ENCODE results near the gene MBNL2.

DNA sequence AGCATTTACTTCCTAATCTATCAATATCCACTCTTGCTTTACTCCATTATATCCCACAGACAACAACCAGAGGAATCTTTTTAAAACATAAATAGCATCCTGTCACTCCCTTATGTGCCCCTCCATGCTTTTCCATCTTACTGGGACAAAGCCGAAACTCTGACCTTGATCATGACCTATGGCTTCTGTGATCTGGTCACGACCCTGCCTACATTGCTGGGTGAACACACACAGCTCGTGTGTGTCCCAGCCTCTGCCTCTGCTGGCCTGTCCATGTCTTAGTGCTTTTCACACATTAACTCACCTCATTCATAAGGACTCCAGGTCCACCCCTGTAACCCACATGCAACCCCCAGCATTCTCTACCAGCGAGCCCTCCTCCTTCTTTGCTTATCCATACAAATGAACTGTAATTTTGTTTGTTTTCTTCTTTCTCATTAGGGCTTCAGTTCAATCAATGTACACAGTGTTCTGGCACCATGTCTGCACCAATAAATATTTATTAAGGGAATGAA is 115.9 kb downstream of the MBNL2 start:
- TF ChIP-seq, protein P1, sequence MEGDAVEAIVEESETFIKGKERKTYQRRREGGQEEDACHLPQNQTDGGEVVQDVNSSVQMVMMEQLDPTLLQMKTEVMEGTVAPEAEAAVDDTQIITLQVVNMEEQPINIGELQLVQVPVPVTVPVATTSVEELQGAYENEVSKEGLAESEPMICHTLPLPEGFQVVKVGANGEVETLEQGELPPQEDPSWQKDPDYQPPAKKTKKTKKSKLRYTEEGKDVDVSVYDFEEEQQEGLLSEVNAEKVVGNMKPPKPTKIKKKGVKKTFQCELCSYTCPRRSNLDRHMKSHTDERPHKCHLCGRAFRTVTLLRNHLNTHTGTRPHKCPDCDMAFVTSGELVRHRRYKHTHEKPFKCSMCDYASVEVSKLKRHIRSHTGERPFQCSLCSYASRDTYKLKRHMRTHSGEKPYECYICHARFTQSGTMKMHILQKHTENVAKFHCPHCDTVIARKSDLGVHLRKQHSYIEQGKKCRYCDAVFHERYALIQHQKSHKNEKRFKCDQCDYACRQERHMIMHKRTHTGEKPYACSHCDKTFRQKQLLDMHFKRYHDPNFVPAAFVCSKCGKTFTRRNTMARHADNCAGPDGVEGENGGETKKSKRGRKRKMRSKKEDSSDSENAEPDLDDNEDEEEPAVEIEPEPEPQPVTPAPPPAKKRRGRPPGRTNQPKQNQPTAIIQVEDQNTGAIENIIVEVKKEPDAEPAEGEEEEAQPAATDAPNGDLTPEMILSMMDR (IDR thresholded peaks at IDR 0.05), result no peak
- TF ChIP-seq, protein P2, sequence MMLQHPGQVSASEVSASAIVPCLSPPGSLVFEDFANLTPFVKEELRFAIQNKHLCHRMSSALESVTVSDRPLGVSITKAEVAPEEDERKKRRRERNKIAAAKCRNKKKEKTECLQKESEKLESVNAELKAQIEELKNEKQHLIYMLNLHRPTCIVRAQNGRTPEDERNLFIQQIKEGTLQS (CRISPR knock-in tag; conservative IDR thresholded peaks at IDR 0.05), result no peak
- no peak for TF ChIP-seq ZNF263 (CRISPR knock-in tag; IDR thresholded peaks at IDR 0.05; ENCODE audit: low read depth)
- no peak for TF ChIP-seq CREB1 (CRISPR knock-in tag; IDR thresholded peaks at IDR 0.05)
- TF ChIP-seq IRF2 (CRISPR knock-in tag; IDR thresholded peaks at IDR 0.05; ENCODE audit: borderline replicate concordance, low read depth), result no peak
- TF ChIP-seq ETV6 (CRISPR knock-in tag; IDR thresholded peaks at IDR 0.05), result no peak
- TF ChIP-seq, protein P3, sequence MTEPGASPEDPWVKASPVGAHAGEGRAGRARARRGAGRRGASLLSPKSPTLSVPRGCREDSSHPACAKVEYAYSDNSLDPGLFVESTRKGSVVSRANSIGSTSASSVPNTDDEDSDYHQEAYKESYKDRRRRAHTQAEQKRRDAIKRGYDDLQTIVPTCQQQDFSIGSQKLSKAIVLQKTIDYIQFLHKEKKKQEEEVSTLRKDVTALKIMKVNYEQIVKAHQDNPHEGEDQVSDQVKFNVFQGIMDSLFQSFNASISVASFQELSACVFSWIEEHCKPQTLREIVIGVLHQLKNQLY (CRISPR knock-in tag; IDR thresholded peaks at IDR 0.05), result no peak
- TF ChIP-seq, protein P4, sequence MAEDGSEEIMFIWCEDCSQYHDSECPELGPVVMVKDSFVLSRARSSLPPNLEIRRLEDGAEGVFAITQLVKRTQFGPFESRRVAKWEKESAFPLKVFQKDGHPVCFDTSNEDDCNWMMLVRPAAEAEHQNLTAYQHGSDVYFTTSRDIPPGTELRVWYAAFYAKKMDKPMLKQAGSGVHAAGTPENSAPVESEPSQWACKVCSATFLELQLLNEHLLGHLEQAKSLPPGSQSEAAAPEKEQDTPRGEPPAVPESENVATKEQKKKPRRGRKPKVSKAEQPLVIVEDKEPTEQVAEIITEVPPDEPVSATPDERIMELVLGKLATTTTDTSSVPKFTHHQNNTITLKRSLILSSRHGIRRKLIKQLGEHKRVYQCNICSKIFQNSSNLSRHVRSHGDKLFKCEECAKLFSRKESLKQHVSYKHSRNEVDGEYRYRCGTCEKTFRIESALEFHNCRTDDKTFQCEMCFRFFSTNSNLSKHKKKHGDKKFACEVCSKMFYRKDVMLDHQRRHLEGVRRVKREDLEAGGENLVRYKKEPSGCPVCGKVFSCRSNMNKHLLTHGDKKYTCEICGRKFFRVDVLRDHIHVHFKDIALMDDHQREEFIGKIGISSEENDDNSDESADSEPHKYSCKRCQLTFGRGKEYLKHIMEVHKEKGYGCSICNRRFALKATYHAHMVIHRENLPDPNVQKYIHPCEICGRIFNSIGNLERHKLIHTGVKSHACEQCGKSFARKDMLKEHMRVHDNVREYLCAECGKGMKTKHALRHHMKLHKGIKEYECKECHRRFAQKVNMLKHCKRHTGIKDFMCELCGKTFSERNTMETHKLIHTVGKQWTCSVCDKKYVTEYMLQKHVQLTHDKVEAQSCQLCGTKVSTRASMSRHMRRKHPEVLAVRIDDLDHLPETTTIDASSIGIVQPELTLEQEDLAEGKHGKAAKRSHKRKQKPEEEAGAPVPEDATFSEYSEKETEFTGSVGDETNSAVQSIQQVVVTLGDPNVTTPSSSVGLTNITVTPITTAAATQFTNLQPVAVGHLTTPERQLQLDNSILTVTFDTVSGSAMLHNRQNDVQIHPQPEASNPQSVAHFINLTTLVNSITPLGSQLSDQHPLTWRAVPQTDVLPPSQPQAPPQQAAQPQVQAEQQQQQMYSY (CRISPR knock-in tag; IDR thresholded peaks at IDR 0.05), result no peak
- TF ChIP-seq, protein P5, sequence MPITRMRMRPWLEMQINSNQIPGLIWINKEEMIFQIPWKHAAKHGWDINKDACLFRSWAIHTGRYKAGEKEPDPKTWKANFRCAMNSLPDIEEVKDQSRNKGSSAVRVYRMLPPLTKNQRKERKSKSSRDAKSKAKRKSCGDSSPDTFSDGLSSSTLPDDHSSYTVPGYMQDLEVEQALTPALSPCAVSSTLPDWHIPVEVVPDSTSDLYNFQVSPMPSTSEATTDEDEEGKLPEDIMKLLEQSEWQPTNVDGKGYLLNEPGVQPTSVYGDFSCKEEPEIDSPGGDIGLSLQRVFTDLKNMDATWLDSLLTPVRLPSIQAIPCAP (CRISPR knock-in tag; IDR thresholded peaks at IDR 0.05), result no peak
- no peak for TF ChIP-seq ATF1 (CRISPR knock-in tag; IDR thresholded peaks at IDR 0.05)
- TF ChIP-seq GABPB1 (CRISPR knock-in tag; IDR thresholded peaks at IDR 0.05), result no peak
- TF ChIP-seq, protein P6, sequence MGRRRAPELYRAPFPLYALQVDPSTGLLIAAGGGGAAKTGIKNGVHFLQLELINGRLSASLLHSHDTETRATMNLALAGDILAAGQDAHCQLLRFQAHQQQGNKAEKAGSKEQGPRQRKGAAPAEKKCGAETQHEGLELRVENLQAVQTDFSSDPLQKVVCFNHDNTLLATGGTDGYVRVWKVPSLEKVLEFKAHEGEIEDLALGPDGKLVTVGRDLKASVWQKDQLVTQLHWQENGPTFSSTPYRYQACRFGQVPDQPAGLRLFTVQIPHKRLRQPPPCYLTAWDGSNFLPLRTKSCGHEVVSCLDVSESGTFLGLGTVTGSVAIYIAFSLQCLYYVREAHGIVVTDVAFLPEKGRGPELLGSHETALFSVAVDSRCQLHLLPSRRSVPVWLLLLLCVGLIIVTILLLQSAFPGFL (CRISPR knock-in tag; IDR thresholded peaks at IDR 0.05; ENCODE audit: borderline replicate concordance), result no peak
- TF ChIP-seq, protein P7, sequence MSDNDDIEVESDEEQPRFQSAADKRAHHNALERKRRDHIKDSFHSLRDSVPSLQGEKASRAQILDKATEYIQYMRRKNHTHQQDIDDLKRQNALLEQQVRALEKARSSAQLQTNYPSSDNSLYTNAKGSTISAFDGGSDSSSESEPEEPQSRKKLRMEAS (CRISPR knock-in tag; IDR thresholded peaks at IDR 0.05), result no peak
